Aorta (tissue), 5 donors: Measurements from ENCODE around the gene RCBTB2. TPM values are rescaled to one million over a fixed set of nuclear protein-coding genes. Genes with fewer than 3 reads are reported as not detected.

Experiments used
- ATAC-seq: fragments of 200-7000 bp; cut with Tn5 transposase; one replicate; pipeline ENCODE4 v1.9.1; 2022; ENCODE audit warnings: moderate library complexity; ENCODE audit not compliant: low FRiP score
- DNase-seq, 2 donors: peaks; one replicate each; pipeline ENCODE4 v3.0.0-alpha.2; 2020
- H3K27ac ChIP-seq, 2 donors: one replicate each; pipeline ENCODE4 v1.5.1; 2013; ENCODE audit warnings: low read length in 2 of 2, mild to moderate bottlenecking in 2 of 2, moderate library complexity in 2 of 2, control low read depth in 1 of 2, inconsistent platforms in 1 of 2, low read depth in 1 of 2
- H3K27me3 ChIP-seq, 2 donors: one replicate each; pipeline ENCODE4 v1.6.1; 2013; ENCODE audit warnings: control low read depth in 1 of 2, low read length in 1 of 2, mild to moderate bottlenecking in 1 of 2, moderate library complexity in 1 of 2; ENCODE audit not compliant: insufficient read depth in 2 of 2, control insufficient read depth in 1 of 2
- H3K36me3 ChIP-seq, 2 donors: one replicate each; pipeline ENCODE4 v1.6.1; 2013; ENCODE audit warnings: control low read depth in 1 of 2, low read length in 1 of 2, mild to moderate bottlenecking in 1 of 2; ENCODE audit not compliant: insufficient read depth in 2 of 2, control insufficient read depth in 1 of 2
- H3K4me1 ChIP-seq, 2 donors: one replicate each; pipeline ENCODE4 v1.6.1; 2013; ENCODE audit warnings: low read length in 2 of 2, control low read depth in 1 of 2, mild to moderate bottlenecking in 1 of 2, moderate library complexity in 1 of 2; ENCODE audit not compliant: insufficient read depth in 2 of 2, control insufficient read depth in 1 of 2
- H3K4me3 ChIP-seq, 2 donors: one replicate each; pipeline ENCODE4 v1.5.1; 2013; ENCODE audit warnings: low read length in 2 of 2, control low read depth in 1 of 2, mild to moderate bottlenecking in 1 of 2
- H3K9me3 ChIP-seq: one replicate; pipeline ENCODE4 v1.6.1; 2013; ENCODE audit warnings: mild to moderate bottlenecking, low read length; ENCODE audit not compliant: control insufficient read depth
- WGBS, 2 donors: extraction: QIAGEN DNeasy Blood & Tissue Kit; methylation state at CpG; one replicate each; pipeline ENCODE4 v1.1.7; 2013; 5-methylcytosine and 5-hydroxymethylcytosine counted together
- intact Hi-C, 2 donors: fragments of 100-400 bp; cut with DNase I; formaldehyde crosslinking; loops; one replicate each; pipeline versions ENCODE4 v1.14.2 to v1.15.0; 2022
- polyA plus RNA-seq, 2 donors: library from polyadenylated mRNA; stranded (reverse); fragments of 200-250 nt; gene quantifications; one replicate each; pipeline ENCODE4 v1.2.3, GENCODE V29; 2013
- total RNA-seq, 2 donors: library from RNA; stranded (reverse); fragmentation: NEBNext Ultra II Directional; extraction: Animal tissue kit (Norgen Biotek cat#: 25700); gene quantifications; one replicate each; pipeline ENCODE4 v1.2.1, GENCODE V29; 2021
- donor health status: healthy with polysubstance abuse.
- donor health status: Bipolar disorder and iron deficiency.
- donor health status: DM: no; HTN: no; CAD: no.
- donor health status: DM: no; HTN: no; CAD: no.
- donor health status: DM: yes; HTN: yes; CAD: no.

The RCBTB2 gene
- total and polyA plus RNA-seq, 4 donors: 10.9 to 25.7 (median 16.2) TPM

GRCh38 chr13:48568370-48569103, 35.7 kb upstream of the RCBTB2 start:
- Histone ChIP-seq H3K4me3 (no peak overlapping the region), H3K4me1 (peaks cover 0 to 2% of the 10 kb centered on the region in 2 donors)
- intact Hi-C loops: no loop called here

DNA sequence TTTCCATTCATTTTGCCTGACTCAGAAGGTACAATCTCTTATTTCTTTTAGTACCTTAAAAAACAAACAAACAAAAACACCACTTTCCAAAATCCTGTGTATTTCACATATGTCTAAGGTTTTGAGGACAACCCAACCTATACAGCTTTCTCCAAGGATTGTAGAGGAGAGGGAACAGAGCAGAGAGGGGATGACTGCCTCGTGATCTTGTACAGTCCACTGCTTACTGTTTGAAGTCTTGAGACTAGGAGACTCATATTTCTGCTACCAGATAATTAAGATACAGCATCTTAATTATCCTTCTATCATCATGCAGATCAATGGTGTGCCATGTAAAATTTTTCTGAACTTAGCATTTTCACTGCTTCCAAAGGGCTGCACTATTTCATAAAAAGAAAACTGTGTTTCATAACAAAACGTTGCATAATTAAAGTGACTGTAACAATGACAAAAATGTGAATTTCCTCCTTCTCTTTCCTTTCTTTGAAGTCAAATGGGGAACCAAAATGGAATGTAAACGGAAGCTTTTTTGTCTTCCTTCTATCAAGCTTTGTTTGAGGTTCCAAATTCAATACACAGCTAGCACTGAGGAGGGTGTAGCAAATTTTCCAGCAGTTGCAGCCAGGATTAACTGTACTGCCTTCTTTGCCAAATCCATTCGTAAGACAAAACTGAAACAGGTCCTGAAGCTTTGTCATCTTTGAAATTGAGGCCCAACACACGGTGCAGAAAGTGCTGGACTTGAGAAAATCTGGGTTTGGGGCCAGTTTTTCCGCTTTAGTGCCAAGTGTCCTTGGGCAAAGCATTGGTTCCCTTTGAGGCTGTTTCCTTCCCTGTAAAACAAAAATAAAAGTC, 34.9 kb upstream of the RCBTB2 start:
- ATAC-seq: peak; percentile 58
- H3K4me1 ChIP-seq: peaks cover 0 to 2% of the 10 kb centered on the region in 2 donors
- H3K4me3 ChIP-seq: no peak overlapping the region
- no peak for DNase-seq
- peak overlapping the region; percentile 54 to 70 for H3K27ac ChIP-seq
- WGBS, 2 donors: 16 to 17% methylated on average over 6 of the region's 6 CpGs
- no peaks in the 10 kb centered on the region for H3K27me3 ChIP-seq
- H3K36me3 ChIP-seq: no peaks in the 10 kb centered on the region
- intact Hi-C loops: no loop called here
- H3K9me3 ChIP-seq: no peaks in the 10 kb centered on the region

More at GRCh38 chr13:48568370-48569103, 35.7 kb upstream of the RCBTB2 start:
- Histone ChIP-seq H3K9me3 (no peaks in the 10 kb centered on the region), H3K27me3 (no peaks in the 10 kb centered on the region), H3K27ac (peak overlapping the region in 1 of 2 donors; percentile 70), H3K36me3 (no peaks in the 10 kb centered on the region)
- 67 to 71% methylated on average over 6 of the region's 6 CpGs for WGBS, 2 donors
- ATAC-seq (no peak), DNase-seq (no peak)

DNA sequence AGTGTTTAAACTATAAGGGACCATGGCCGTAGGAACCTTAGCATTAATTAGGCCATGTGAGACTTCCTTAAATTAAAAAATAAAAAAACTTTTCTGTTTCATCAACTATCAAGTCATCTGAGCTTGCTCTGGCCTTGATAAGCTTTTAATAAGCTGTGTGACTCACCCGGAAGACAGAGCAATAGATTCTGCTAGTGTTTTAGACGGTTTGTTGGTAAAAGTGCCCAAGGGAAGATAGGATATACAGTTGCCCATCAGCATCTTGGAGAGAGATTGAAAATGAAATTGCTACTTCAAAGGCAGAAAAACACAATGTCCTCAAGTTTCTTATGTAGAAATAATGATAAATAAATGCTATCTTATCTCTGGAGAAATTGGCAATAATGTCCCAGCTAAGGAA, 31.2 kb upstream of the RCBTB2 start:
- Histone ChIP-seq H3K36me3 (no peaks in the 10 kb centered on the region), H3K9me3 (no peaks in the 10 kb centered on the region), H3K4me1 (peaks cover 0 to 2% of the 10 kb centered on the region in 2 donors), H3K27ac (no peak overlapping the region), H3K27me3 (no peaks in the 10 kb centered on the region), H3K4me3 (no peak overlapping the region)
- WGBS, 2 donors: 74 to 86% methylated on average over 3 of the region's 3 CpGs
- intact Hi-C loops: no loop called here
- no peak for DNase-seq
- ATAC-seq: no peak

GRCh38 chr13:48563626-48564025, 30.7 kb upstream of the RCBTB2 start:
- intact Hi-C loops: no loop called here
- DNase-seq: no peak
- no peak for ATAC-seq
- H3K4me1 ChIP-seq: peaks cover 0 to 2% of the 10 kb centered on the region in 2 donors
- H3K27ac ChIP-seq: no peak overlapping the region
- no peaks in the 10 kb centered on the region for H3K36me3 ChIP-seq
- H3K4me3 ChIP-seq: no peak overlapping the region
- no peaks in the 10 kb centered on the region for H3K27me3 ChIP-seq
- no peaks in the 10 kb centered on the region for H3K9me3 ChIP-seq

DNA sequence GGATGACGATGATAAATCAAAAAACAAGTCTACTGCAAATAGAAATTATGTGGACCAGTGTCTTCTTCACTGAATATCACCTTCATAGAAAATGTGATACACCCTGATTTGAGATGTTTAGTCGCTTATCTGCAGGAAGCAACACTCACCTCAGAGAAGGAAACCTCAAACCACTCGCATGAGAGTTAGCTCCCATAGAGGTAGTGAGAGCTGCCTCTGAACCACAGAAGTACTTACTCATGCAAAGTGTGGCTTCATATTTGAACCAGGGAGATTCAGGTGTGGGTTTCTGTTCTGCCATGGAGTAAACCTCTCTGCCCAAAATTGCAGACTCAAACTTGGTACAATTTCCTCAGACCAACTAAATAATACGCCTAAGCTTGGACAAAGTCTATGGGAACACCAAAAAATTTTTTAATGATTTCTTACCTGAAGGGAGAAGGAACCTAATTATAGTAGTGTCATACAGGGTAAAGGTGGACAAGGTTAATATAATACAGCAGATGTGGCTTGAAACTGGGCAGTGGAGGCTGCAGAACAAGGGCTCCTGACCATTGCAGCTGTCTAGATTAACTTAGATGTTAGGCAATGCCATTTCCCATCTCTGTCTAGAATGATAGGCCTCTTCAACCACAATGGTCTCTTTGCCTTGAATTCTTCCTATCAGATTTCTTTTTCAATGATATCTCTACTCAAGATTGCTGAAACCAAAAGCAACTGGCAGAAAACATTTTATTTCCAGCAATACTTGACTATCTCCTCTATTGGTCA, 29.6 kb upstream of the RCBTB2 start:
- Histone ChIP-seq H3K36me3 (no peaks in the 10 kb centered on the region), H3K4me3 (no peak overlapping the region), H3K27me3 (no peaks in the 10 kb centered on the region), H3K27ac (no peak overlapping the region), H3K9me3 (no peaks in the 10 kb centered on the region), H3K4me1 (no peaks in the 10 kb centered on the region)
- WGBS, 2 donors: 92 to 93% methylated on average over 4 of the region's 4 CpGs
- DNase-seq (no peak), ATAC-seq (no peak)
- intact Hi-C loops: no loop called here

- no peaks in the 10 kb centered on the region for H3K36me3 ChIP-seq
- WGBS, 2 donors: 80 to 83% methylated on average over 1 of the region's 1 CpG
- DNase-seq: no peak
- no peak overlapping the region for H3K4me3 ChIP-seq
- H3K4me1 ChIP-seq: no peaks in the 10 kb centered on the region
- H3K27ac ChIP-seq: no peak overlapping the region
- no peaks in the 10 kb centered on the region for H3K9me3 ChIP-seq
- intact Hi-C loops: no loop called here
- ATAC-seq: no peak
- no peaks in the 10 kb centered on the region for H3K27me3 ChIP-seq
Measured at GRCh38 chr13:48561466-48562235, 28.8 kb upstream of the RCBTB2 start.

GRCh38 chr13:48560657-48561337, 27.9 kb upstream of the RCBTB2 start:
- Histone ChIP-seq H3K27me3 (peaks cover 0 to 2% of the 10 kb centered on the region in 2 donors), H3K4me3 (no peak overlapping the region), H3K27ac (no peak overlapping the region), H3K9me3 (peaks cover 1% of the 10 kb centered on the region), H3K36me3 (no peaks in the 10 kb centered on the region), H3K4me1 (no peaks in the 10 kb centered on the region)
- intact Hi-C loops: no loop called here
- DNase-seq (no peak), ATAC-seq (no peak)
- WGBS, 2 donors: 80 to 87% methylated on average over 9 of the region's 9 CpGs
